Prostate gland (tissue), 2 donors: Measurements from ENCODE around the gene ADCY7.

Experiments used
- CTCF ChIP-seq, 4 experiments: fragments of 200-600 bp in 2 of 4; fragments of 450-650 bp in 2 of 4; sonication (generic) in 2 of 4; IDR thresholded peaks; 1 replicate in 3 of 4; 2 replicates in 1 of 4; pipeline ENCODE4 v1.5.1; 2016 to 2019; ENCODE audit warnings: antibody characterized with exemption in 4 of 4, mild to moderate bottlenecking in 2 of 4, moderate library complexity in 2 of 4
- POLR2A ChIP-seq: fragments of 450-650 bp; IDR thresholded peaks from one replicate; pipeline ENCODE4 v1.6.1; 2016; ENCODE audit warnings: antibody characterized with exemption, mild to moderate bottlenecking
- POLR2AphosphoS5 ChIP-seq: sonication (generic); formaldehyde crosslinking; IDR thresholded peaks from one replicate; pipeline ENCODE4 v1.6.1; 2017; ENCODE audit warnings: antibody characterized with exemption

- TF ChIP-seq POLR2AphosphoS5, result no peak
- no peak for TF ChIP-seq CTCF (IDR thresholded peaks at IDR 0.05)
- no peak for TF ChIP-seq POLR2A
Measured at GRCh38 chr16:50318796-50319578, 52.6 kb downstream of the ADCY7 start.
